Astrocyte (in vitro differentiated cells and primary cell): Measurements from ENCODE around the gene ZEB2. TPM values are rescaled to one million over a fixed set of nuclear protein-coding genes. Genes with fewer than 3 reads are reported as not detected.

Experiments
- DNase-seq: peaks from one replicate; pipeline ENCODE4 v3.0.0-alpha.2; 2010; ENCODE audit warnings: low read depth
- FAIRE-seq: peaks from 2 replicates; lab custom pipeline; 2011; peaks lifted over from hg19 to GRCh38; lab: Jason Lieb, UNC
- H2AFZ ChIP-seq: 2 replicates; pipeline ENCODE4 v1.6.0; 2012; ENCODE audit warnings: low read depth, low read length, inconsistent platforms
- H3K27ac ChIP-seq: 2 replicates; pipeline ENCODE4 v1.5.1; 2011; ENCODE audit warnings: low read depth, low read length, inconsistent platforms
- H3K27me3 ChIP-seq: 2 replicates; pipeline ENCODE4 v1.6.0; 2011; ENCODE audit warnings: low read length, inconsistent platforms; ENCODE audit not compliant: insufficient read depth
- H3K36me3 ChIP-seq: 2 replicates; pipeline ENCODE4 v1.5.1; 2011; ENCODE audit warnings: low read length, inconsistent platforms; ENCODE audit not compliant: insufficient read depth
- H3K4me1 ChIP-seq: 2 replicates; pipeline ENCODE4 v1.5.1; 2011; ENCODE audit warnings: low read length, inconsistent platforms; ENCODE audit not compliant: insufficient read depth
- H3K4me2 ChIP-seq: 2 replicates; pipeline ENCODE4 v1.6.0; 2012; ENCODE audit warnings: low read length, inconsistent platforms
- H3K4me3 ChIP-seq: 2 replicates; pipeline ENCODE4 v1.5.1; 2011; ENCODE audit warnings: low read depth, mild to moderate bottlenecking, low read length, inconsistent platforms; ENCODE audit not compliant: insufficient read depth
- H3K79me2 ChIP-seq: 2 replicates; pipeline ENCODE4 v1.6.0; 2012; ENCODE audit warnings: mild to moderate bottlenecking, low read length, inconsistent platforms; ENCODE audit not compliant: insufficient read depth
- H3K9ac ChIP-seq: 2 replicates; pipeline ENCODE4 v1.6.0; 2012; ENCODE audit warnings: mild to moderate bottlenecking, low read length, inconsistent platforms
- H3K9me3 ChIP-seq: 2 replicates; pipeline ENCODE4 v1.5.1; 2012; ENCODE audit warnings: low read depth, mild to moderate bottlenecking, low read length, inconsistent platforms; ENCODE audit not compliant: insufficient read depth
- H4K20me1 ChIP-seq: 2 replicates; pipeline ENCODE4 v1.6.0; 2012; ENCODE audit warnings: low read length, inconsistent platforms; ENCODE audit not compliant: insufficient read depth
- H3K27ac Mint-ChIP-seq: one replicate; pipeline ENCODE4 v1.8.0; 2021; ENCODE audit warnings: mild to moderate bottlenecking, mixed read lengths; ENCODE audit not compliant: unreplicated experiment
- H3K27me3 Mint-ChIP-seq: one replicate; pipeline ENCODE4 v1.8.0; 2021; ENCODE audit warnings: low read depth, mixed read lengths; ENCODE audit not compliant: unreplicated experiment
- H3K36me3 Mint-ChIP-seq: one replicate; pipeline ENCODE4 v1.8.0; 2021; ENCODE audit warnings: low read depth, mixed read lengths; ENCODE audit not compliant: unreplicated experiment
- H3K4me1 Mint-ChIP-seq: one replicate; pipeline ENCODE4 v1.8.0; 2021; ENCODE audit warnings: low read depth, mixed read lengths; ENCODE audit not compliant: unreplicated experiment
- H3K4me3 Mint-ChIP-seq: one replicate; pipeline ENCODE4 v1.8.0; 2021; ENCODE audit warnings: mild to moderate bottlenecking, moderate library complexity, mixed read lengths; ENCODE audit not compliant: unreplicated experiment
- H3K9me3 Mint-ChIP-seq: one replicate; pipeline ENCODE4 v1.8.0; 2021; ENCODE audit warnings: mild to moderate bottlenecking, mixed read lengths; ENCODE audit not compliant: unreplicated experiment
- CTCF ChIP-seq: IDR thresholded peaks from 2 replicates; pipeline ENCODE4 v1.5.1; 2011; ENCODE audit warnings: low read depth, mild to moderate bottlenecking, inconsistent platforms, low read length, moderate library complexity; ENCODE audit not compliant: insufficient read depth
- EZH2 ChIP-seq: IDR thresholded peaks from 2 replicates; pipeline ENCODE4 v1.6.1; 2012; ENCODE audit warnings: mild to moderate bottlenecking, low read length, inconsistent platforms; ENCODE audit not compliant: insufficient read depth
- total RNA-seq: library from RNA; stranded (reverse); gene quantifications from 2 replicates; pipeline ENCODE4 v1.2.1, GENCODE V29; 2021

Gene ZEB2
- total RNA-seq, 1 donor from 2014 or later = 84.9 TPM

GRCh38 chr2:144374163-144374661 is 145.7 kb downstream of the ZEB2 start:
- peak; percentile 82 for DNase-seq
- TF ChIP-seq CTCF = no peak
- no peak for TF ChIP-seq EZH2
- peaks cover 68% of the 10 kb centered on the region for H3K4me1 Mint-ChIP-seq

GRCh38 chr2:144372410-144373080 is 147.4 kb downstream of the ZEB2 start:
- Histone ChIP-seq H3K4me3 (no peak overlapping the region), H3K27ac (no peak overlapping the region), H4K20me1 (no peaks in the 10 kb centered on the region), H2AFZ (no peak overlapping the region), H3K9ac (no peak overlapping the region), H3K4me2 (no peak overlapping the region), H3K9me3 (no peaks in the 10 kb centered on the region), H3K4me1 (peaks cover 14% of the 10 kb centered on the region), H3K79me2 (no peaks in the 10 kb centered on the region), H3K36me3 (no peaks in the 10 kb centered on the region), H3K27me3 (no peaks in the 10 kb centered on the region)
- Mint-ChIP-seq H3K4me3 (no peak overlapping the region), H3K27ac (peak overlapping the region; percentile 92), H3K9me3 (no peaks in the 10 kb centered on the region), H3K27me3 (no peaks in the 10 kb centered on the region), H3K36me3 (peaks cover 2% of the 10 kb centered on the region), H3K4me1 (peaks cover 56% of the 10 kb centered on the region)
- no peak for DNase-seq
- no peak for FAIRE-seq
- TF ChIP-seq EZH2 = no peak
- no peak for TF ChIP-seq CTCF

More at GRCh38 chr2:144374163-144374661, 145.7 kb downstream of the ZEB2 start:
- Histone ChIP-seq H3K36me3 (no peaks in the 10 kb centered on the region), H3K9ac (no peak overlapping the region), H3K4me2 (peak overlapping the region; percentile 14), H3K4me3 (no peak overlapping the region), H3K4me1 (peaks cover 14% of the 10 kb centered on the region), H2AFZ (no peak overlapping the region), H3K79me2 (no peaks in the 10 kb centered on the region), H3K27ac (no peak overlapping the region), H3K9me3 (no peaks in the 10 kb centered on the region), H4K20me1 (no peaks in the 10 kb centered on the region), H3K27me3 (no peaks in the 10 kb centered on the region)
- H3K27me3 Mint-ChIP-seq = no peaks in the 10 kb centered on the region
- no peaks in the 10 kb centered on the region for H3K9me3 Mint-ChIP-seq
- no peak overlapping the region for H3K4me3 Mint-ChIP-seq
- H3K36me3 Mint-ChIP-seq = peaks cover 4% of the 10 kb centered on the region
- peak overlapping the region; percentile 58 for H3K27ac Mint-ChIP-seq
- no peak for FAIRE-seq
